DOHH2 (cell line): ENCODE measurements around the gene CALY.

Source experiments
- H3F3A ChIP-seq: fragments of 200-600 bp; sonication (generic), shearing (Covaris generic); 2 replicates; pipeline ENCODE4 v1.6.0; 2016; ENCODE audit warnings: antibody characterized with exemption, mild to moderate bottlenecking; ENCODE audit not compliant: control insufficient read depth, insufficient read depth
- H3K27ac ChIP-seq: fragments of 200-600 bp; sonication (generic); 2 replicates; pipeline ENCODE4 v1.5.1; 2014; ENCODE audit warnings: low read depth, mild to moderate bottlenecking, low read length, moderate library complexity
- H3K27me3 ChIP-seq: fragments of 200-600 bp; sonication (generic); 2 replicates; pipeline ENCODE4 v1.6.1; 2014; ENCODE audit warnings: mild to moderate bottlenecking, low read length, mixed read lengths; ENCODE audit not compliant: control insufficient read depth
- H3K36me3 ChIP-seq: fragments of 200-600 bp; sonication (generic); 2 replicates; pipeline ENCODE4 v1.6.1; 2014; ENCODE audit warnings: mild to moderate bottlenecking, low read length, moderate library complexity, mixed read lengths; ENCODE audit not compliant: control insufficient read depth
- H3K4me1 ChIP-seq: fragments of 200-600 bp; sonication (generic); 2 replicates; pipeline ENCODE4 v1.6.1; 2014; ENCODE audit warnings: mild to moderate bottlenecking, low read length, mixed read lengths; ENCODE audit not compliant: control insufficient read depth
- H3K4me2 ChIP-seq: fragments of 200-600 bp; sonication (generic); 2 replicates; pipeline ENCODE4 v1.6.0; 2014; ENCODE audit warnings: mild to moderate bottlenecking, low read length, moderate library complexity
- H3K4me3 ChIP-seq: fragments of 200-600 bp; sonication (generic); 2 replicates; pipeline ENCODE4 v1.5.1; 2014; ENCODE audit warnings: mild to moderate bottlenecking, low read length, mixed read lengths
- H3K79me2 ChIP-seq: fragments of 200-600 bp; sonication (generic); 2 replicates; pipeline ENCODE4 v1.6.1; 2014; ENCODE audit warnings: mild to moderate bottlenecking, low read length, mixed read lengths; ENCODE audit not compliant: control insufficient read depth
- H3K9me2 ChIP-seq: fragments of 200-600 bp; sonication (generic); replicated peaks from 2 replicates; pipeline ENCODE4 v1.6.1; 2014; ENCODE audit warnings: mild to moderate bottlenecking, low read length, mixed read lengths; ENCODE audit not compliant: control insufficient read depth
- H3K9me3 ChIP-seq: fragments of 200-600 bp; sonication (generic); 2 replicates; pipeline ENCODE4 v1.6.1; 2014; ENCODE audit warnings: antibody characterized with exemption, low read length, mixed read lengths; ENCODE audit not compliant: control insufficient read depth, insufficient read depth
- H4K20me1 ChIP-seq: fragments of 200-600 bp; sonication (generic); 2 replicates; pipeline ENCODE4 v1.6.0; 2014; ENCODE audit warnings: low read depth, mild to moderate bottlenecking, antibody characterized with exemption, low read length, moderate library complexity; ENCODE audit not compliant: control insufficient read depth, insufficient read depth
- CTCF ChIP-seq: fragments of 200-600 bp; sonication (generic); IDR thresholded peaks from one replicate; pipeline ENCODE4 v1.5.1; 2014; ENCODE audit warnings: antibody characterized with exemption, mild to moderate bottlenecking, low read depth, low read length; ENCODE audit not compliant: poor library complexity, severe bottlenecking
- EZH2phosphoT487 ChIP-seq: fragments of 200-600 bp; sonication (generic); IDR thresholded peaks from 2 replicates; pipeline ENCODE4 v1.6.1; 2017; ENCODE audit warnings: borderline replicate concordance, mild to moderate bottlenecking, antibody characterized with exemption, low read length, moderate library complexity, mixed read lengths

CALY gene

DNA sequence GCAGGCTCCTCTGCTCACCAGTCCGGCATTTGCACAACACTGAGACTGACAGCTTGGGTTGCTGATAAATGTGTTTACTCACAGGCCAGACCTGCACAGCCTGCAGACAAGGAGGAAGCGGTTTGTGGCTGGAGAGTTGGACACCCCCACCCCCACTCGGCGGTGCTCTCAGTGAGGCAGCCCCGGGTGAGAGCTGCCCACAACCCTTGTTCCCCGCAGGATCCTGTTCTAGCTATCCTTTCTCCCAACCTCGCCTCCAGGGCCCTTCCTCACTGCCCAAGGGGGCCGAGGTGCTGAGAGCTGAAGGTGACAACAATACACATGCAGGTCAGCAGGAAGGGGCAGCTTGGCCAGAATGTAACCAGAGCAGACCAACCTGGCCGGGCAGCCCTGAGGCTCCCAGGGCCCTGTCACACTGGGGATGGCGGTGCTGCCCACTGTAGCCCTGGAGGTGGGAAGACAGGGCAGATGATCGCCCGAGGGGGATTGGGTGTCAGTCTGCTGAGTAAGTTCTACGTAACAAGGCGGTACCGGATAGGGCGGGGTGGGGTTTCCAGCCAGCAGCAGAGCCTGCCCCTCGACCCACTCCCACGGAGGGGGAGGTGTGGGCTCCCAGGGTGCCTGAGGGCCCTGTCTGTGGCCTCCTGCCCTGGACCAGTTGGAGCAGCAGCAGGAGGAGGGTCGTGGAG, 58.0 kb downstream of the CALY start:
- no peaks in the 10 kb centered on the region for H3K9me2 ChIP-seq
- no peaks in the 10 kb centered on the region for H3F3A ChIP-seq
- peaks cover 9% of the 10 kb centered on the region for H3K27me3 ChIP-seq
- H3K27ac ChIP-seq = no peak overlapping the region
- TF ChIP-seq CTCF (no peak), EZH2phosphoT487 (no peak)
- peaks cover 37% of the 10 kb centered on the region for H3K4me1 ChIP-seq
- H3K36me3 ChIP-seq = peaks cover 10% of the 10 kb centered on the region; the same call in 1 of the 2 replicates
- no peaks in the 10 kb centered on the region for H3K79me2 ChIP-seq
- H3K4me2 ChIP-seq = no peak overlapping the region
- H3K9me3 ChIP-seq = no peaks in the 10 kb centered on the region
- H4K20me1 ChIP-seq = no peaks in the 10 kb centered on the region
- no peak overlapping the region for H3K4me3 ChIP-seq

DNA sequence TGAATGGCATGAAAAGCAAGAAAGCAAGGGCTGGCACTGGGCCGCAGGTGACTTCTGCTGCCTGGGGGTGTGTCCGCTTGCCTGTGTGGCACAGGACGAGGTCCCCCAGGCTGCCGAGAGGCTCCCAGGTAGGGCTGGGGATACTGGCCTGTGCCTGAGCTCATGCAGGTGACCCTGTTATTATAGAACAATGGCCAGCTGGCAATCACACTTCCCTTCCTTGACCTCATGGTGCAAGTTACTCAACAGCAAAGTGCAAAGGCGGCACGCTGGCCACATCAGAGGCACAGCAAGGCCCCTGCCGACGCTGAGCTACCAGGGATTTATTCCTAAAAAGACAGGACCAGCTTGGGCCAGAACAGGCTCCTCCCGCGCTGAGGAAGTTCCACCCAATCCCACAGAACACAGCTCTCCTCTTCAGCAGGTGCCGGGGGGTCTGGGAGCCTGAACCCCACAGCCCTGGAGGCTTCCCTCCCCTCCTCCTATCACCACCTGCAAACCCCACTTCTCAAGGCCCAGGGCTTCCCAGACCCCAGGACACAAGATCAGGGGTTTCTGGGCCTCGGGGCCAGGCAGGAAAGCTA, 58.6 kb downstream of the CALY start:
- no peak for TF ChIP-seq CTCF
- no peak for TF ChIP-seq EZH2phosphoT487
- no peaks in the 10 kb centered on the region for H3K9me2 ChIP-seq
- H3K4me1 ChIP-seq = peaks cover 37% of the 10 kb centered on the region
- H3K4me3 ChIP-seq = no peak overlapping the region
- no peaks in the 10 kb centered on the region for H3K79me2 ChIP-seq
- H3K27ac ChIP-seq = no peak overlapping the region
- no peak overlapping the region for H3K4me2 ChIP-seq
- H3K36me3 ChIP-seq = peaks cover 8% of the 10 kb centered on the region; the same call in 1 of the 2 replicates
- no peaks in the 10 kb centered on the region for H3K9me3 ChIP-seq
- no peaks in the 10 kb centered on the region for H4K20me1 ChIP-seq
- peaks cover 9% of the 10 kb centered on the region for H3K27me3 ChIP-seq
- H3F3A ChIP-seq = no peaks in the 10 kb centered on the region

DNA sequence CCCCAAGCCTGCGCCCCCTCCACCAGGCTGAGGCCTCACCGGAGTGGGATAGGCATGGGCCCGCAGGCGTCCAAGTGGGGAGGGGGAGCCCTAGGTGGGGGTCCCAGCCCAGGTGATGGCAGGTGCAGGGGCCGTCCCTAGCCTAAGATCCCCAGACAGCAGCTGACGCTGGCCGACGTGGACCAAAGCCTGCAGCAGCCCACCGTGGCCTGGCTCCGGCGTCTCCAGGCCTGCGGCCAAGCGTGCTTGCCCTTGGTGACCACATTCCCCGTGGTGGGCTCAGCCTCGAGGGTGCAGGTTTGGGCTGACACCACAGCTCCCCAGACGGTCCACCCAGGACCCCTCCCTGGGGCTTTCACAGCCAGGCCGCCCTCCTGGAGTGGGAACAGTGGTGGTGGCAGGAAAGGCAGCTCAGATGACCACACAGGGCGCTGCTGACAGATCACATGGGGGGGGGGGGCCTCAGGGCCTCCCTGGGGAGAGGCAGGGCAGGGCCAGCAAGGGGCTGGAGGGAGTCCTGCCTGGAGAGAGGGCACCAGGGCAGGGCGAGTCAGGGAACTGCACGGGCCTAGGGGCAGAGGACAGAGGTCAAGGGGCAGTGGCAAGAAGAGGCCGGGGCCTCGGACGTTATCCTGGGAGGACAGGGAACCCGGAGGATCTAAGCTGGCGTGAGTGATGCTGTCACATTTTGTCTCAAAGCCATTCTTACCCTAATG, 59.3 kb downstream of the CALY start:
- H4K20me1 ChIP-seq = no peaks in the 10 kb centered on the region
- H3K79me2 ChIP-seq = no peaks in the 10 kb centered on the region
- no peaks in the 10 kb centered on the region for H3K9me3 ChIP-seq
- no peaks in the 10 kb centered on the region for H3F3A ChIP-seq
- H3K9me2 ChIP-seq = no peaks in the 10 kb centered on the region
- H3K4me3 ChIP-seq = no peak overlapping the region
- H3K27me3 ChIP-seq = peaks cover 9% of the 10 kb centered on the region
- H3K4me2 ChIP-seq = no peak overlapping the region
- peaks cover 37% of the 10 kb centered on the region for H3K4me1 ChIP-seq
- H3K36me3 ChIP-seq = peaks cover 2% of the 10 kb centered on the region; the same call in 1 of the 2 replicates
- no peak for TF ChIP-seq EZH2phosphoT487
- no peak for TF ChIP-seq CTCF
- H3K27ac ChIP-seq = no peak overlapping the region
